GM12878 (cell line): ENCODE results near the gene FUBP3. TPM values are rescaled to one million over a fixed set of nuclear protein-coding genes. Genes with fewer than 3 reads are reported as not detected.

Source experiments
- ATAC-seq: fragments of 200-7000 bp; cut with Tn5 transposase; 3 replicates; pipeline ENCODE4 v1.9.1; 2020; ENCODE audit warnings: mild to moderate bottlenecking, moderate library complexity
- BruUV-seq: library from RNA; stranded (reverse); fragments of 400-500 nt; replicated peaks from 2 replicates; lab custom pipeline; 2021; lab: Mats Ljungman, UMichigan
- CTCF ChIA-PET: fragments of 300-600 bp; sonication (Branson Sonifier 250); formaldehyde crosslinking; extraction: SDS; loops from one replicate; lab custom pipeline; 2021; ENCODE audit warnings: inconsistent platforms; lab: Yijun Ruan, JAX
- POLR2A ChIA-PET: fragments of 350-600 bp; formaldehyde crosslinking; extraction: SDS; loops from one replicate; lab custom pipeline; 2021; ENCODE audit warnings: inconsistent platforms; lab: Charles Lee
- RAD21 ChIA-PET: fragments of 300-600 bp; sonication (Branson Sonifier 250); formaldehyde crosslinking; loops from one replicate; lab custom pipeline; 2023; ENCODE audit warnings: antibody characterized with exemption; ENCODE audit not compliant: unreplicated experiment; lab: Charles Lee
- SMC1A ChIA-PET: fragments of 300-600 bp; sonication (Branson Sonifier 250); formaldehyde crosslinking; loops from one replicate; lab custom pipeline; 2023; ENCODE audit not compliant: unreplicated experiment, uncharacterized antibody; lab: Charles Lee
- DNase-seq: peaks from one replicate; pipeline ENCODE4 v3.0.0-alpha.2; 2011; ENCODE audit warnings: low read depth, low spot score
- FAIRE-seq: peaks from 3 replicates; lab custom pipeline; 2011; peaks lifted over from hg19 to GRCh38; lab: Jason Lieb, UNC
- H2AFZ ChIP-seq: 2 replicates; pipeline ENCODE4 v1.6.0; 2011; ENCODE audit warnings: low read depth, low read length, control low read depth; ENCODE audit not compliant: control insufficient read depth
- H3K27ac ChIP-seq: 2 replicates; pipeline ENCODE4 v1.5.1; 2011; ENCODE audit warnings: control low read depth; ENCODE audit not compliant: control insufficient read depth, insufficient read depth
- H3K27me3 ChIP-seq, 2 experiments: replicated peaks in 1 of 2; 2 replicates each; pipeline versions ENCODE4 v1.6.0 to v1.6.1; 2011; ENCODE audit warnings: low read length in 1 of 2; ENCODE audit not compliant: control insufficient read depth in 2 of 2, insufficient read depth in 2 of 2
- H3K36me3 ChIP-seq, 2 experiments: 2 replicates each; pipeline ENCODE4 v1.5.1; 2011; ENCODE audit warnings: low read length in 1 of 2; ENCODE audit not compliant: control insufficient read depth in 2 of 2, insufficient read depth in 2 of 2
- H3K4me1 ChIP-seq: 2 replicates; pipeline ENCODE4 v1.6.1; 2011; ENCODE audit warnings: mild to moderate bottlenecking, low read length, moderate library complexity, mixed read lengths; ENCODE audit not compliant: control insufficient read depth, insufficient read depth
- H3K4me2 ChIP-seq: 2 replicates; pipeline ENCODE4 v1.6.0; 2011; ENCODE audit warnings: control low read depth; ENCODE audit not compliant: control insufficient read depth, insufficient read depth
- H3K4me3 ChIP-seq: fragments of 200-600 bp; sonication (generic); 2 replicates; pipeline ENCODE4 v1.5.1; 2016
- H3K79me2 ChIP-seq: 2 replicates; pipeline ENCODE4 v1.6.0; 2011; ENCODE audit warnings: low read length; ENCODE audit not compliant: control insufficient read depth, insufficient read depth
- H3K9ac ChIP-seq: 2 replicates; pipeline ENCODE4 v1.8.0; 2011; ENCODE audit warnings: low read length, control low read depth, mixed read lengths; ENCODE audit not compliant: control insufficient read depth, insufficient read depth
- H3K9me3 ChIP-seq: replicated peaks from 3 replicates; pipeline ENCODE4 v1.5.1; 2011; ENCODE audit warnings: mild to moderate bottlenecking, low read length; ENCODE audit not compliant: control insufficient read depth, insufficient read depth
- H4K20me1 ChIP-seq: 2 replicates; pipeline ENCODE4 v1.6.0; 2011; ENCODE audit not compliant: control insufficient read depth, insufficient read depth
- BCL3 ChIP-seq: IDR thresholded peaks from 2 replicates; pipeline ENCODE4 v1.6.1; 2011; ENCODE audit warnings: borderline replicate concordance, low read depth, mild to moderate bottlenecking, moderate library complexity, low read length; ENCODE audit not compliant: insufficient read depth, poor library complexity, severe bottlenecking
- BRCA1 ChIP-seq: IDR thresholded peaks from 2 replicates; pipeline ENCODE4 v1.6.1; 2011; ENCODE audit warnings: low read depth, low read length, improper control_type of control experiment
- CBX5 ChIP-seq: sonication (generic); IDR thresholded peaks from 2 replicates; pipeline ENCODE4 v1.6.1; 2016; ENCODE audit warnings: low read depth, moderate library complexity, mild to moderate bottlenecking, inconsistent platforms
- EGR1 ChIP-seq, 2 experiments: IDR thresholded peaks; 1 replicate in 1 of 2; 2 replicates in 1 of 2; pipeline ENCODE4 v1.6.1; 2011 to 2012; ENCODE audit warnings: low read depth in 2 of 2, low read length in 2 of 2, borderline replicate concordance in 1 of 2, mild to moderate bottlenecking in 1 of 2, moderate library complexity in 1 of 2
- FOS ChIP-seq: IDR thresholded peaks from 3 replicates; pipeline ENCODE4 v1.6.1; 2011; ENCODE audit warnings: borderline replicate concordance; ENCODE audit not compliant: insufficient read length; ENCODE audit errors: extremely low read depth
- PML ChIP-seq: IDR thresholded peaks from 2 replicates; pipeline ENCODE4 v1.6.1; 2012; ENCODE audit warnings: low read length, inconsistent platforms
- RFX5 ChIP-seq: IDR thresholded peaks from 2 replicates; pipeline ENCODE4 v1.6.1; 2011; ENCODE audit warnings: low read depth, low read length, improper control_type of control experiment
- SMARCA5 ChIP-seq: fragments of 450-650 bp; IDR thresholded peaks from 2 replicates; pipeline ENCODE4 v1.6.1; 2017; ENCODE audit warnings: mild to moderate bottlenecking
- SP1 ChIP-seq: IDR thresholded peaks from one replicate; pipeline ENCODE4 v1.6.1; 2011; ENCODE audit warnings: low read depth, low read length
- STAT3 ChIP-seq: IDR thresholded peaks from 2 replicates; pipeline ENCODE4 v1.6.1; 2011; ENCODE audit warnings: low read depth, low read length, improper control_type of control experiment
- TCF12 ChIP-seq: IDR thresholded peaks from 2 replicates; pipeline ENCODE4 v1.6.1; 2011; ENCODE audit warnings: low read depth, mild to moderate bottlenecking, low read length
- ZSCAN29 ChIP-seq: fragments of 450-650 bp; IDR thresholded peaks from 2 replicates; pipeline ENCODE4 v1.6.1; 2017; ENCODE audit warnings: mild to moderate bottlenecking, moderate library complexity
- ZZZ3 ChIP-seq: IDR thresholded peaks from 2 replicates; pipeline ENCODE4 v1.6.1; 2011; ENCODE audit warnings: low read depth; ENCODE audit not compliant: control insufficient read depth, insufficient read length
- WGBS: methylation state at CpG from one replicate; pipeline ENCODE4 v1.1.6; 2016; ENCODE audit warnings: low lambda C conversion rate; ENCODE audit not compliant: insufficient replicate concordance, insufficient coverage; ENCODE audit errors: missing lambda C conversion rate; 5-methylcytosine and 5-hydroxymethylcytosine counted together
- in situ Hi-C: fragments of 300-500 bp; cut with MboI; formaldehyde crosslinking; loops from 9 replicates; pipeline ENCODE4 v1.14.3; 2018; ENCODE audit warnings: mixed read lengths
- intact Hi-C: fragments of 100-400 bp; cut with micrococcal nuclease; formaldehyde crosslinking; loops from one replicate; pipeline ENCODE4 v1.14.2; 2022; ENCODE audit not compliant: unreplicated experiment
- polyA plus RNA-seq, 11 experiments: library from polyadenylated mRNA; depleted of rRNA in 4 of 11; unstranded in 6 of 11; stranded (reverse) in 5 of 11; fragments of >200 nt; fragmentation: Nextera tagmentation in 4 of 11; fragmentation: Illumina TruSeq in 1 of 11; extraction: Ambion mirVana in 4 of 11; extraction: Trizol in 1 of 11; gene quantifications; 1 replicate in 1 of 11; 2 replicates in 10 of 11; pipeline versions ENCODE4 v1.2.1 to v1.2.3, GENCODE V29; 2011 to 2016; ENCODE audit warnings: inconsistent platforms in 2 of 11, missing spikeins in 2 of 11, low read depth in 1 of 11
- total RNA-seq, 4 experiments: library from RNA; depleted of rRNA in 3 of 4; stranded (reverse); fragments of >200 nt in 3 of 4; fragmentation: Illumina TruSeq in 1 of 4; extraction: Trizol in 1 of 4; gene quantifications; 2 replicates each; pipeline versions ENCODE4 v1.2.1 to v1.2.3, GENCODE V29; 2013 to 2021
- TF ChIP-seq, protein P1 (sequence below): fragments of 450-650 bp; IDR thresholded peaks from 2 replicates; pipeline ENCODE4 v1.6.1; 2017; ENCODE audit warnings: mild to moderate bottlenecking, moderate library complexity
- TF ChIP-seq, protein P2 (sequence below): fragments of 450-650 bp; IDR thresholded peaks from 2 replicates; pipeline ENCODE4 v1.6.1; 2017; ENCODE audit warnings: mild to moderate bottlenecking, low read depth, inconsistent platforms; ENCODE audit not compliant: poor library complexity, severe bottlenecking

FUBP3 gene
- total and polyA plus RNA-seq, 10 of the 15 experiments (the other 5 are each of a cell fraction or from before 2014, with no cell fraction given), result 2.4 to 49.4 (median 37.2) TPM

GRCh38 chr9:130635721-130636647 lies 56.6 kb downstream of the FUBP3 start (continued):
- TF ChIP-seq FOS (no peak), PML (no peak), EGR1 (IDR thresholded peaks at IDR 0.05; ENCODE audit: borderline replicate concordance in 1 of 2, low read depth in 2 of 2, low read length in 2 of 2) (no peak), BRCA1 (no peak)

DNA sequence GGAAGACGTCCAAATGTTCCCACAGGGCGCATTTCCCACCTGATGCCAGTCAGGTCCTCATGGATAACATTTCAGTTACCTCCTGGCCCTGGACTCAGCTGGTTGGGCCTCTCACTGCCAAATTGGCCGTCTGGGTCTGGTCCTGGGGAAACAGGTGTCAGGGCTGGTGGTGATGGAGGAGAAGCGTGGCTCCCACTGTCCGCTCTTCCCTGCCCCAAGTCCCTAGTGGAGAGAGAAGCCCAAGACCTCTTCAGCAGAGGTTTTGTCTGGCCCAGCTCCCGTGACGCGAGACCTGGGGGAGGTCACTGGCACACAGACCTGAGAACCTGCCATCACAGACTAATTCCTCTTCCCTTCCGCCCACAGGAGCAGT lies 57.3 kb downstream of the FUBP3 start:
- RAD21 ChIA-PET, result no interaction called here
- no peak for TF ChIP-seq ZSCAN29
- no peak for TF ChIP-seq EGR1 (IDR thresholded peaks at IDR 0.05; ENCODE audit: borderline replicate concordance in 1 of 2, low read depth in 2 of 2, low read length in 2 of 2)
- no peak for TF ChIP-seq SP1
- no peak for TF ChIP-seq RFX5
- TF ChIP-seq CBX5, result no peak
- TF ChIP-seq BCL3, result no peak
- no peak for TF ChIP-seq STAT3
- TF ChIP-seq, protein P1, sequence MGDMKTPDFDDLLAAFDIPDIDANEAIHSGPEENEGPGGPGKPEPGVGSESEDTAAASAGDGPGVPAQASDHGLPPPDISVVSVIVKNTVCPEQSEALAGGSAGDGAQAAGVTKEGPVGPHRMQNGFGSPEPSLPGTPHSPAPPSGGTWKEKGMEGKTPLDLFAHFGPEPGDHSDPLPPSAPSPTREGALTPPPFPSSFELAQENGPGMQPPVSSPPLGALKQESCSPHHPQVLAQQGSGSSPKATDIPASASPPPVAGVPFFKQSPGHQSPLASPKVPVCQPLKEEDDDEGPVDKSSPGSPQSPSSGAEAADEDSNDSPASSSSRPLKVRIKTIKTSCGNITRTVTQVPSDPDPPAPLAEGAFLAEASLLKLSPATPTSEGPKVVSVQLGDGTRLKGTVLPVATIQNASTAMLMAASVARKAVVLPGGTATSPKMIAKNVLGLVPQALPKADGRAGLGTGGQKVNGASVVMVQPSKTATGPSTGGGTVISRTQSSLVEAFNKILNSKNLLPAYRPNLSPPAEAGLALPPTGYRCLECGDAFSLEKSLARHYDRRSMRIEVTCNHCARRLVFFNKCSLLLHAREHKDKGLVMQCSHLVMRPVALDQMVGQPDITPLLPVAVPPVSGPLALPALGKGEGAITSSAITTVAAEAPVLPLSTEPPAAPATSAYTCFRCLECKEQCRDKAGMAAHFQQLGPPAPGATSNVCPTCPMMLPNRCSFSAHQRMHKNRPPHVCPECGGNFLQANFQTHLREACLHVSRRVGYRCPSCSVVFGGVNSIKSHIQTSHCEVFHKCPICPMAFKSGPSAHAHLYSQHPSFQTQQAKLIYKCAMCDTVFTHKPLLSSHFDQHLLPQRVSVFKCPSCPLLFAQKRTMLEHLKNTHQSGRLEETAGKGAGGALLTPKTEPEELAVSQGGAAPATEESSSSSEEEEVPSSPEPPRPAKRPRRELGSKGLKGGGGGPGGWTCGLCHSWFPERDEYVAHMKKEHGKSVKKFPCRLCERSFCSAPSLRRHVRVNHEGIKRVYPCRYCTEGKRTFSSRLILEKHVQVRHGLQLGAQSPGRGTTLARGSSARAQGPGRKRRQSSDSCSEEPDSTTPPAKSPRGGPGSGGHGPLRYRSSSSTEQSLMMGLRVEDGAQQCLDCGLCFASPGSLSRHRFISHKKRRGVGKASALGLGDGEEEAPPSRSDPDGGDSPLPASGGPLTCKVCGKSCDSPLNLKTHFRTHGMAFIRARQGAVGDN, result no peak
- no peak for TF ChIP-seq TCF12
- no peak for TF ChIP-seq ZZZ3
- TF ChIP-seq, protein P2, sequence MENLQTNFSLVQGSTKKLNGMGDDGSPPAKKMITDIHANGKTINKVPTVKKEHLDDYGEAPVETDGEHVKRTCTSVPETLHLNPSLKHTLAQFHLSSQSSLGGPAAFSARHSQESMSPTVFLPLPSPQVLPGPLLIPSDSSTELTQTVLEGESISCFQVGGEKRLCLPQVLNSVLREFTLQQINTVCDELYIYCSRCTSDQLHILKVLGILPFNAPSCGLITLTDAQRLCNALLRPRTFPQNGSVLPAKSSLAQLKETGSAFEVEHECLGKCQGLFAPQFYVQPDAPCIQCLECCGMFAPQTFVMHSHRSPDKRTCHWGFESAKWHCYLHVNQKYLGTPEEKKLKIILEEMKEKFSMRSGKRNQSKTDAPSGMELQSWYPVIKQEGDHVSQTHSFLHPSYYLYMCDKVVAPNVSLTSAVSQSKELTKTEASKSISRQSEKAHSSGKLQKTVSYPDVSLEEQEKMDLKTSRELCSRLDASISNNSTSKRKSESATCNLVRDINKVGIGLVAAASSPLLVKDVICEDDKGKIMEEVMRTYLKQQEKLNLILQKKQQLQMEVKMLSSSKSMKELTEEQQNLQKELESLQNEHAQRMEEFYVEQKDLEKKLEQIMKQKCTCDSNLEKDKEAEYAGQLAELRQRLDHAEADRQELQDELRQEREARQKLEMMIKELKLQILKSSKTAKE, result no peak
- TF ChIP-seq SMARCA5, result no peak

More for the DNA sequence above, 57.3 kb downstream of the FUBP3 start:
- no peak overlapping the region for H3K4me2 ChIP-seq
- ATAC-seq (no peak), DNase-seq (no peak), FAIRE-seq (no peak)
- intact Hi-C loops, result no loop called here
- ChIA-PET SMC1A (no interaction called here), POLR2A (no interaction called here), CTCF (interaction anchor here (0.7 kb wide), 1 partner anchor 273 kb away, joined by 3 read pairs; no protein-coding TSS in a partner anchor)
- H2AFZ ChIP-seq, result no peak overlapping the region
- no peak overlapping the region for H3K9ac ChIP-seq
- no peaks in the 10 kb centered on the region for H3K79me2 ChIP-seq
- H3K27ac ChIP-seq, result no peak overlapping the region
- H3K4me3 ChIP-seq, result no peak overlapping the region
- no peaks in the 10 kb centered on the region for H3K4me1 ChIP-seq
- no peaks in the 10 kb centered on the region for H4K20me1 ChIP-seq
- in situ Hi-C loops, result no loop called here
- no TSS peak for BruUV-seq
- WGBS, result 73% methylated on average over 9 of the region's 9 CpGs
- peaks cover 3 to 28% of the 10 kb centered on the region in 2 experiments for H3K36me3 ChIP-seq
- H3K9me3 ChIP-seq, result no peaks in the 10 kb centered on the region
- H3K27me3 ChIP-seq, result no peaks in the 10 kb centered on the region
